MCF 10A (cell line): ENCODE results near the gene COL25A1. TPM values are rescaled to one million over a fixed set of nuclear protein-coding genes. Genes with fewer than 3 reads are reported as not detected.
A peak's percentile ranks its signal among the peaks of the same experiment; 100 is the strongest.

Experiments used
- BruUV-seq: library from RNA; stranded (reverse); fragments of 400-500 nt; replicated peaks from 2 replicates; lab custom pipeline; 2021; lab: Mats Ljungman, UMichigan
- CTCF ChIA-PET: fragments of 300-600 bp; sonication (Branson Sonifier 250); formaldehyde crosslinking; extraction: SDS; loops from one replicate; lab custom pipeline; 2021; ENCODE audit warnings: antibody characterized with exemption, inconsistent platforms; lab: Yijun Ruan, JAX
- POLR2A ChIA-PET: fragments of 300-600, 350-650 bp; sonication (Branson Sonifier 250); formaldehyde crosslinking; extraction: SDS; loops from one replicate; lab custom pipeline; 2020; ENCODE audit warnings: antibody characterized with exemption, inconsistent platforms; lab: Yijun Ruan, JAX
- DNase-seq: peaks from one replicate; pipeline ENCODE4 v3.0.0-alpha.2; 2018; ENCODE audit not compliant: unreplicated experiment
- H3K27ac Mint-ChIP-seq: one replicate; pipeline ENCODE4 v1.8.0; 2022; ENCODE audit warnings: mild to moderate bottlenecking, low read depth, mixed read lengths; ENCODE audit not compliant: unreplicated experiment
- H3K27me3 Mint-ChIP-seq: one replicate; pipeline ENCODE4 v1.8.0; 2022; ENCODE audit warnings: mixed read lengths; ENCODE audit not compliant: insufficient read depth, unreplicated experiment
- H3K36me3 Mint-ChIP-seq: one replicate; pipeline ENCODE4 v1.8.0; 2022; ENCODE audit warnings: mild to moderate bottlenecking, moderate library complexity, mixed read lengths; ENCODE audit not compliant: insufficient read depth, unreplicated experiment
- H3K4me1 Mint-ChIP-seq: one replicate; pipeline ENCODE4 v1.8.0; 2022; ENCODE audit warnings: mixed read lengths; ENCODE audit not compliant: insufficient read depth, unreplicated experiment
- H3K4me3 Mint-ChIP-seq: one replicate; pipeline ENCODE4 v1.8.0; 2022; ENCODE audit warnings: mild to moderate bottlenecking, moderate library complexity, mixed read lengths; ENCODE audit not compliant: unreplicated experiment
- H3K9me3 Mint-ChIP-seq: one replicate; pipeline ENCODE4 v1.8.0; 2022; ENCODE audit warnings: mixed read lengths; ENCODE audit not compliant: unreplicated experiment
- CTCF ChIP-seq: fragments of 200-600 bp; IDR thresholded peaks from one replicate; pipeline ENCODE4 v1.8.0; 2022; ENCODE audit warnings: antibody characterized with exemption, mild to moderate bottlenecking; ENCODE audit not compliant: unreplicated experiment
- intact Hi-C: fragments of 100-400 bp; cut with micrococcal nuclease; formaldehyde crosslinking; loops from 2 replicates; pipeline ENCODE4 v1.14.1; 2022
- total RNA-seq: library from RNA; stranded (reverse); gene quantifications from 2 replicates; pipeline ENCODE4 v1.2.3, GENCODE V29; 2022

The COL25A1 gene
- total RNA-seq, 1 experiment from 2014 or later, result not detected

GRCh38 chr4:108839333-108839732, 463.1 kb downstream of the COL25A1 start:
- Mint-ChIP-seq H3K4me1 (peaks cover 3% of the 10 kb centered on the region), H3K27ac (no peak overlapping the region), H3K36me3 (no peaks in the 10 kb centered on the region), H3K27me3 (no peaks in the 10 kb centered on the region), H3K9me3 (no peaks in the 10 kb centered on the region), H3K4me3 (no peak overlapping the region)
- POLR2A ChIA-PET, result no interaction called here
- intact Hi-C loops, result no loop called here
- CTCF ChIA-PET, result no interaction called here
- DNase-seq, result no peak
- no TSS peak for BruUV-seq
- no peak for TF ChIP-seq CTCF

DNA sequence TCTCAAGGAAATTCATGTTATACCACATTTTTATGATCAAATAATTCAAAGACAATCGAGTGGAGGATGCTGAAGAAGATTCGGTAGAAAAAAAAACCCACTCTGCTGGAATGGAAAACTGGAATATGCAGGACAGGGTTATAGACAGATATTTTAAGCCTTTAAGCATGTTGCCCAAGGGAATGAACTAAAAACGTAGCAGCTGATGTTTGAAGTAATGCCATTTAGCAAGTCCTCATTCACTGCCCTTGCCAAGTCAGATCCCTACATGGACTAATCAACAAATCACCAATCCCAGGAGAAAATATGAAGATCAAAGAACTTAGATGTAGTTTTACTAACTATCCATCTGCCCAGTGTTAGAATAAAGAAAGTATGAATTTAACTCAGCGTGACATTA, 464.0 kb downstream of the COL25A1 start:
- POLR2A ChIA-PET, result no interaction called here
- CTCF ChIA-PET, result interaction anchor here (1.1 kb wide), 1 partner anchor 571 kb away, joined by 4 read pairs; no protein-coding TSS in a partner anchor
- Mint-ChIP-seq H3K4me3 (no peak overlapping the region), H3K36me3 (no peaks in the 10 kb centered on the region), H3K27ac (no peak overlapping the region), H3K9me3 (no peaks in the 10 kb centered on the region), H3K27me3 (no peaks in the 10 kb centered on the region), H3K4me1 (peaks cover 10% of the 10 kb centered on the region)
- TF ChIP-seq CTCF, result no peak
- BruUV-seq, result no TSS peak
- DNase-seq, result no peak
- intact Hi-C loops, result no loop called here

- ChIA-PET CTCF (interaction anchor here (0.6 to 3.9 kb wide), 16 partner anchors 9 to 571 kb away, joined by 3 to 44 read pairs (median 4); no protein-coding TSS in a partner anchor), POLR2A (interaction anchor here (1.6 kb wide), 1 partner anchor 464 kb away, joined by 6 read pairs; no protein-coding TSS in a partner anchor)
- intact Hi-C loops, result loop anchor here (1.0 to 5.0 kb wide), 3 partner anchors 242 to 571 kb away; no protein-coding TSS in a partner anchor
- Mint-ChIP-seq H3K36me3 (no peaks in the 10 kb centered on the region), H3K4me3 (no peak overlapping the region), H3K27me3 (no peaks in the 10 kb centered on the region), H3K9me3 (no peaks in the 10 kb centered on the region), H3K27ac (no peak overlapping the region), H3K4me1 (peaks cover 15% of the 10 kb centered on the region)
- TF ChIP-seq CTCF, result peak; percentile 71
- no TSS peak for BruUV-seq
- peak; percentile 67 for DNase-seq
Observed at GRCh38 chr4:108834835-108835384, 467.5 kb downstream of the COL25A1 start.

- no peak for TF ChIP-seq CTCF
- Mint-ChIP-seq H3K27ac (no peak overlapping the region), H3K27me3 (no peaks in the 10 kb centered on the region), H3K36me3 (no peaks in the 10 kb centered on the region), H3K4me1 (peaks cover 15% of the 10 kb centered on the region), H3K9me3 (no peaks in the 10 kb centered on the region), H3K4me3 (no peak overlapping the region)
- POLR2A ChIA-PET, result interaction anchor here (0.6 to 1.6 kb wide), 2 partner anchors 21 to 465 kb away, joined by 3 to 6 read pairs; no protein-coding TSS in a partner anchor
- CTCF ChIA-PET, result interaction anchor here (0.5 to 3.9 kb wide), 20 partner anchors 9 to 573 kb away, joined by 3 to 44 read pairs (median 4); no protein-coding TSS in a partner anchor
- intact Hi-C loops, result loop anchor here (1.0 to 5.0 kb wide), 2 partner anchors 243 to 572 kb away; no protein-coding TSS in a partner anchor
- no TSS peak for BruUV-seq
- DNase-seq, result peak; percentile 83
Observed at GRCh38 chr4:108834166-108834834, 468.2 kb downstream of the COL25A1 start.
